Keratinocyte (primary cell): ENCODE results near the gene CDC16.

Source experiments
- CTCF ChIP-seq, 3 experiments: IDR thresholded peaks in 1 of 3; conservative IDR thresholded peaks in 1 of 3; optimal IDR thresholded peaks in 1 of 3; 2 replicates in 2 of 3; 3 replicates in 1 of 3; pipeline versions ENCODE3 to v1.5.1; 2011; ENCODE audit warnings: low read length in 3 of 3, mild to moderate bottlenecking in 3 of 3, moderate library complexity in 2 of 3, control low read depth in 1 of 3, inconsistent platforms in 1 of 3; ENCODE audit not compliant: insufficient read depth in 2 of 3; ENCODE audit errors: extremely low read depth in 1 of 3
- EZH2 ChIP-seq: IDR thresholded peaks from one replicate; pipeline ENCODE4 v1.6.1; 2012; ENCODE audit warnings: inconsistent platforms, mild to moderate bottlenecking, low read length, moderate library complexity

- TF ChIP-seq CTCF (optimal IDR thresholded peaks at IDR 0.05 in 1 of 3, IDR thresholded peaks at IDR 0.05 in 1 of 3, conservative IDR thresholded peaks at IDR 0.05 in 1 of 3; ENCODE audit: extremely low read depth in 1 of 3, insufficient read depth in 2 of 3, low read length in 3 of 3) (no peak), EZH2 (no peak)
Measured at GRCh38 chr13:114304346-114305034, 69.8 kb downstream of the CDC16 start.
